ENCODE measurements around the gene TP53AIP1. TPM values are rescaled to one million over a fixed set of nuclear protein-coding genes. Genes with fewer than 3 reads are reported as not detected.
A peak's percentile ranks its signal among the peaks of the same experiment; 100 is the strongest.

TP53AIP1 gene
- total RNA-seq, 1 experiment from 2014 or later, result not detected

DNA sequence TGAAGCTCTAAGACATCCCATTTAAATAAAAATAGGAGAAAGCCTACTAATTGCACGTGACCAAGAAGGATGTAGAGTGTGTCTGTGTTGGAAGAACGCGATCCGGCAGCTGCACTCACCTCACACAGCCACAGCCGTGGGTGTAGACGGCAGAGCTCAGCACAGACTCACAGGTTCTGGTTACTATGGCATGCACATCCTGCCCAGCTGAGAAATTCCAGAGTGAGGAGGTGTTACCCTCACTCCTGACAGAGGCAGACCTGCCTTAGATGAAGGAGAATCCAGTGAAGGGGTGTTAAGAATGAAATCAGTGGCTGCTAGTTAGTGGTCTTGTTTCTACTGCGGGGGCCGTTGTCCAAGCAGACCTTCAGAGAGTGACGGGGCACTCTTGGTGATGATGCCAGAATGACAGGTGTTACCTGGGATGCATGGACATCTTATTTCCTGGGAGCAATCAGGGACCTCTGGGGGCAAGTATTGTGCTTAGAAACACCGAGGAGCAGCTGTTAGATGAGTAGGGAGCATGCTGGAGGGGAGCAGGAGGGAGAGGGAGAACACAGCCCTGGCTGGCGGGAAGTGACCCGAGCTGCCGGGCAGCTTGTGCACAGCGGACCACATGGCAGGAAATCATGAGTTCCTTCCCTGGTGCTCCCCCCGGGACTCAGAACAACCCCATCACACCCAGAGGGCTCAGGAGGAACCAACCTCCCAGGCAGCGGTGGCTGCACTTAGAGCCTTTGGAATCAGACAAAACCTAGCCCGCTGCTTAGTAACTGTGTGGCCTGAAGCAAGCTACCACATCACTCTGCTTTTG lies 39.2 kb downstream of the TP53AIP1 start:
- Mint-ChIP-seq H3K27me3 (ENCODE audit: low read depth) (peaks cover 98% of the 10 kb centered on the region), H3K4me3 (peak overlapping the region; percentile 11 to 82; a peak in 3 of 5 replicates), H3K27ac (peak overlapping the region in 1 of 3 experiments; percentile 68; a peak in 1 of 7 replicates), H3K4me1 (peaks cover 34 to 45% of the 10 kb centered on the region in 2 experiments), H3K9me3 (peaks cover 0 to 3% of the 10 kb centered on the region in 2 experiments; a peak in 3 of 5 replicates), H3K36me3 (ENCODE audit: insufficient read depth in 1 of 3, low read depth in 3 of 3) (no peaks in the 10 kb centered on the region)
- Histone ChIP-seq H3K79me1 (ENCODE audit: insufficient read depth, low read depth, low read length, poor library complexity, severe bottlenecking) (no peaks in the 10 kb centered on the region), H3K18ac (ENCODE audit: insufficient read length, low read depth, low read length) (no peak overlapping the region), H4K91ac (ENCODE audit: insufficient read length, low read depth, low read length) (no peak overlapping the region), H3K4me1 (ENCODE audit: insufficient read depth, low read length) (peaks cover 2% of the 10 kb centered on the region; the same call in 1 of the 2 replicates), H3K4ac (ENCODE audit: low read depth, low read length) (no peak overlapping the region), H3K56ac (ENCODE audit: insufficient read length, low read depth, low read length) (no peak overlapping the region), H2BK12ac (ENCODE audit: insufficient read length, low read depth, low read length) (no peak overlapping the region), H4K20me1 (ENCODE audit: control insufficient read depth, insufficient read depth, insufficient read length) (peaks cover 4% of the 10 kb centered on the region), H2BK20ac (ENCODE audit: low read depth, low read length, poor library complexity, severe bottlenecking) (no peak overlapping the region), H3K9me3 (ENCODE audit: control insufficient read depth, low read depth, low read length) (no peaks in the 10 kb centered on the region), H3K23ac (ENCODE audit: insufficient read length, low read depth, low read length) (no peak overlapping the region), H2BK15ac (ENCODE audit: low read depth, low read length) (no peak overlapping the region), H3K4me2 (ENCODE audit: insufficient read depth, insufficient read length, low read length) (peak overlapping the region; percentile 41), H3K27ac (ENCODE audit: insufficient read length, low read depth, low read length) (no peak overlapping the region), H3T11ph (ENCODE audit: low read length) (no peak overlapping the region), H3K23me2 (ENCODE audit: insufficient read length, low read depth, low read length, poor library complexity, severe bottlenecking) (peaks cover 12% of the 10 kb centered on the region), H3K9ac (ENCODE audit: extremely low read depth, insufficient read length, low read length) (no peak overlapping the region), H3K27me3 (ENCODE audit: insufficient read depth, low read length) (peaks cover 63% of the 10 kb centered on the region), H4K5ac (ENCODE audit: insufficient read length, low read depth, low read length) (no peak overlapping the region), H3K14ac (ENCODE audit: insufficient read depth, low read length) (no peak overlapping the region), H2BK5ac (ENCODE audit: insufficient read length, low read length) (no peak overlapping the region), H2AK5ac (ENCODE audit: insufficient read length, low read length) (no peak overlapping the region), H2AFZ (ENCODE audit: low read length) (no peak overlapping the region), H4K8ac (replicated peaks; ENCODE audit: insufficient read length, low read depth, low read length) (no peak overlapping the region), H2BK120ac (ENCODE audit: low read depth, low read length, poor library complexity, severe bottlenecking) (no peak overlapping the region), H3K79me2 (ENCODE audit: insufficient read depth, low read length) (no peaks in the 10 kb centered on the region)
- peak; percentile 60 for DNase-seq
- WGBS (ENCODE audit: extremely low coverage, insufficient read length, low lambda C conversion rate), result no CpG with 5 or more reads among the region's 17 CpGs
- TF ChIP-seq, protein P1, sequence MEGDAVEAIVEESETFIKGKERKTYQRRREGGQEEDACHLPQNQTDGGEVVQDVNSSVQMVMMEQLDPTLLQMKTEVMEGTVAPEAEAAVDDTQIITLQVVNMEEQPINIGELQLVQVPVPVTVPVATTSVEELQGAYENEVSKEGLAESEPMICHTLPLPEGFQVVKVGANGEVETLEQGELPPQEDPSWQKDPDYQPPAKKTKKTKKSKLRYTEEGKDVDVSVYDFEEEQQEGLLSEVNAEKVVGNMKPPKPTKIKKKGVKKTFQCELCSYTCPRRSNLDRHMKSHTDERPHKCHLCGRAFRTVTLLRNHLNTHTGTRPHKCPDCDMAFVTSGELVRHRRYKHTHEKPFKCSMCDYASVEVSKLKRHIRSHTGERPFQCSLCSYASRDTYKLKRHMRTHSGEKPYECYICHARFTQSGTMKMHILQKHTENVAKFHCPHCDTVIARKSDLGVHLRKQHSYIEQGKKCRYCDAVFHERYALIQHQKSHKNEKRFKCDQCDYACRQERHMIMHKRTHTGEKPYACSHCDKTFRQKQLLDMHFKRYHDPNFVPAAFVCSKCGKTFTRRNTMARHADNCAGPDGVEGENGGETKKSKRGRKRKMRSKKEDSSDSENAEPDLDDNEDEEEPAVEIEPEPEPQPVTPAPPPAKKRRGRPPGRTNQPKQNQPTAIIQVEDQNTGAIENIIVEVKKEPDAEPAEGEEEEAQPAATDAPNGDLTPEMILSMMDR (conservative IDR thresholded peaks at IDR 0.05), result no peak
